ENCODE data around the gene GBP1.
"Not testable (repeated sequence)": the region's sequence is repeated elsewhere in the genome, so short reads cannot be mapped to it uniquely, and the experiment has no call there.

The GBP1 gene

DNA sequence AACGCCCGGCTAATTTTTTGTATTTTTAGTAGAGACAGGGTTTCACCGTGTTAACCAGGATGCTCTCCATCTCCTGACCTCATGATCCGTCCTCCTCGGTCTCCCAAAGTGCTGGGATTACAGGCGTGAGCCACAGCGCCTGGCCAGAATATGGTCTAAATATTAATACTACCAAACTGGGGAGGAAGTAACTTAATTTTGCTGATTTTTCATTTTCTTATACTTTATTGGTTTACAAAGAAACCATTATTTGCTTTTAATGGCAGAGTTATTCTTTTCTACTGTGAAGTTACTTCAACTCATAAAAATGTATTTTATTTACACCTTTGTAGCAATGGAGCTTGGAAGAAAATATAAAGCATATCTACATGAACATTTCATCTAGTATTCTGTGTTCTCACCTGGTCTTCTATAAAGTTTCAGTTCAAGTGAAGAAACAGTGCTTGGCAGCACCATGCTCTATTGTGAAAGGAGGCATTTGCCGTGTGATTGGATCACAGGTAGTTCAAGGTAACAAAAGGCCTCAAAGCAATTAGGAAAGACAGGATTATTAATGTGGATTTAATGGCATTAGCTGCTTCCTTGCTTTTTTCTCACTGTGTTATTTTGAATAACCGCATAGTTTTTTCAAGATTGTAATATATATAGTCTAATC, 13.6 kb downstream of the GBP1 start:
- no peak for DNase-seq

DNA sequence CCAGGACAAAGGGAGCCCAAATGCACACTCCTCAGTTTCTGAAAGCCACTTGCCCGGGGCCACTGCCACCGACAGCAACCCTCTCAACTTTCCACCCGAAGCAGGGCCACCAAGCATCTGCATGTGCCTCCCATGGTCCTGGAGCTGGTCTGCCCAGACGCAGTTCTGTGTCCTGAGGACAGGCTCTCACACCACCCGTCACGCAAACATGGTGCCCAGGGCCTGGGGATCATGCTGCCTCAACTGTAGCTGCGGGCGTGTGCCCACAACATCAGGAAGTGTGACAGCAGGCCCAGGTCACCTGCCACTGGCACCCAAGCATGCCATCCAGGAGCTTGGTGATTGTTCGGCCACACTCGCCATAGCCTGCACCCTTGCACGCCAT, 14.4 kb downstream of the GBP1 start:
- no peak for DNase-seq

- not testable (repeated sequence) for DNase-seq
Measured at GRCh38 chr1:89049901-89050648, 14.9 kb downstream of the GBP1 start.

GRCh38 chr1:89049187-89049586, 15.8 kb downstream of the GBP1 start:
- not testable (repeated sequence) for DNase-seq

DNA sequence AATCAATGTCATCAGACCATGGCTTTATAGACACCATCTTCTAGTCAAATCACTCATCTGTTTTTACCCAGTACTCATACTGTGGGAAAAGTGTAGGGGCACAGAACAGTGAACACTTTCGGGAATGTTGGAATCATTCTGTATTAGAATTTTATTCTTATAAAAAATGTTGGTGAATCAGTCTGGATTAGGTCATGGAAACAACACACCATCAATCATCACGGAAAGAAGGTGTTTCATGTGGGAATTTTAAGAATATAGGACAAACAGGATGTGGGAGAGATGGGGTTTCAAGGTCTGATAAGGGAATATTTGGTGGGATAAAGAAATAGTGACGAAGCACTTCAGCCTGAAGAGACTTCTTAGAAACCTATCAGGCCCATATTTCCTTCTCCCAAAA, 17.3 kb downstream of the GBP1 start:
- DNase-seq = no peak

DNA sequence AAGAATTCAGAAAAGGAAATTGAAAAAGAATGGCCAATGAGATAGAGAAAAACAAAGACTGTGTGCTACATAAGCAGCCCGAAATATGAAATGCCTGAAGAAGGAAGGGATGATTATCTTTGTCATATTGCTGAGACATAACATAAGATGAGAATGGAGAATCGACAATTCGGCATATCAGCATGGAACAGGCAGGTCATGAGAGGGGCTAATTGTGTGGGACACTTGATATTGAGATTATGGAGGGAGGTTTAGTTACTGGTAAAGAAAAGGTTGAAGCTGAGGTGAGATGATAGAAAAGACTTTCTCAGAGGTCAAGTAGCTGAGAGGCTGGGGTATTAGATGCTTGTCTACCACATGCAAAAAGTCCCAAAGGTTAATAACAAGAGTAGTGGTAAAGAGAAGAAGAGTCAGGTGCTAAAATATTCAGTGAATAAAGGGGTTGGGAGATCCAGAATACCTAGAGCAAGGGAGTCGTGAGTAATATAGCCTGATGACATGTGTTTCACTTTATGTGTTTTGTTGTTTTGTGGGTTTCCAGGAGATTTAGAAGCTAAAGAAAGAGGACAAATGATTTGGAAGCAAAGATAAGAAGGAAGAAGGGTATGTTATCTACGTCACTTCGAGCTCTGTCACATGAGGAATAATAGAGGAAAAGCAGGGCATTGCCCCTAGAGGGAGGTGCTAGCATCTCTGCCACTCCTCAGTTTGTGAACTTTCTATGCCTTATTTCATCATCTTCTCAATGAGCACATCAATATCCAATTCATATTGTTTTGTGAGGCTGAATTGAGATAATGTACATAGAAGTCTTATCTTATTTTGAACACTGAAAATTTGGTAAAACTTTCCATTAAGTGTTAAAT, 18.5 kb downstream of the GBP1 start:
- DNase-seq = not testable (repeated sequence)

GRCh38 chr1:89044970-89045721, 19.9 kb downstream of the GBP1 start:
- DNase-seq = no peak

- no peak for DNase-seq
Measured at GRCh38 chr1:89043940-89044339, 21.1 kb downstream of the GBP1 start.

GRCh38 chr1:89042491-89042890, 22.5 kb downstream of the GBP1 start:
- DNase-seq = no peak

DNA sequence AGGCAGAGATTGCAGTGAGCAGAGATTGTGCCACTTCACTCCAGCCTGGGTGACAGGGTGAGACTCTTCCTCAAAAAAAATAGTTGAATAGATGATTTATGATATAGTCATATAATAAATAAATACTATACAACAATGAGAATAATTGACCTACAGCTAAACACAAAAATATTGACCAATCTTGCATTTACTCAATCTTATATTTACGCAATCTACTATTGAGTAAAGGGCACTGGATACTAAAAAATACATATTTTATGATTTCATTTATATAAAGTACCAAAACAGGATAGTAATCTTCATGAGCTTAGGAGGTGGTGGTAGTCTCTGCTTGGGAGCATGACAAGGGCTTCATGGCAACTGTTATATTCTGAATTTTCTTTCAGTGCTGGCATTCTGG, 23.3 kb downstream of the GBP1 start:
- no peak for DNase-seq

DNA sequence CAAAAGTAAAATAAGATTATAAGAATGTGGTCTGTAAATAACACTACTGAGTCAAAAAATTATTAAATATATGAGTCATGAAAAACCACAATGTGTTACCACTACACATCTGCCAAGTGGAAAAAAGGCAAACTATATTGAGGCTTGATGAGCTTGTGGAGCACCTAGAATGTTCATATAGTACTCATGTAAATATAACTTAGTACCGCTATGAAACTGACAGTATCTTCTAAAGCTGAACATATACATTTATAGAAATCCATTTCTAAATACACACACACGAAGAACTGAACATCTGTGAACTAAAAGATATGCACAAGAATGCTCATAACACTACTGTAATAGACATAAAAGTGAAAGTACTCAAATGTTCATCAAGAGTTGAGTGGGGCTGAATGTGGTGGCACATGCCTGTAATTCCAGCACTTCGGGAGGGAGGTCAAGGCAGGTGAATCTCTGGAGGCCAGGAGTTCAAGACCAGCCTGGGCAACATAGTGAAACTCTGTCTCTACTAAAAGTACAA, 23.8 kb downstream of the GBP1 start:
- peak; percentile 54 for DNase-seq

GRCh38 chr1:89040315-89040626, 24.7 kb downstream of the GBP1 start:
- DNase-seq = no peak

DNA sequence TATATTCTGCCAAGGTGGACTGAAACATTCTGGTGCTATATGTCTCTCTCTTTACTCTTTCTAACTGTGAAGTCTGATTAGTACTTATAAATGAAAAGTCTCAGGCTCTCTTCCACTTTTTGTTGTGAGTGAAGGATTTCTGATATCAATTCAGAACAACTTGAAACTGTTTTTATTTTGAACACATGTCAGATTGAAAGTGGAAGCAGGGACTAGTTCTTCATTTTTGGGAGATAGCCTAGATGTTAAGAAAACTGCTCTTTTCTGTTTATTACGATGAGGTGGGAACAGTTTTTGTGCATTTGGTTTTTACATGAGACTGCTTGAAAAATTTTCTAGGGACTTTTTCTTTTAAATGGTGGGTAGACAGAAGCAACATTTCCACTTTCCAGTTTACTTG, 27.8 kb downstream of the GBP1 start:
- no peak for DNase-seq

DNA sequence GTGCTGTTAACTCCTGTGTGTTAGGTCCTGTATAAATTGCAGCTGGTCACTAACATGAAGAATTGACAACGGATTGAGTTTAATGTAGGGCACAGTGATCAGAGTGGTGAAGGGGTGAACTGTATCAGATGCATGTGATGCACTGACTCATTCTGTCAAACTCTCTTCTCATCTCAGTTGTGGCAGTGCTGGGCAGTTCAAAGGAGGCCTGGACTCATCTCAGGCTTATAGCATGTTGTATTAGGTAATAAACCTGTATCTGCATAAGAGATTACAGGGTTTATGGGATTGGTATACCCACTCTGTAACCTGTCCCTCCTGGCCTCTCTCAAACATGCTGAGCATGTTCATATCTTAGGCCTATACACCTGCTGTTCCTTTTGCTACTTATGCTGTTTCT, 29.9 kb downstream of the GBP1 start:
- DNase-seq = no peak

GRCh38 chr1:89034004-89034403, 31.0 kb downstream of the GBP1 start:
- not testable (repeated sequence) for DNase-seq

DNA sequence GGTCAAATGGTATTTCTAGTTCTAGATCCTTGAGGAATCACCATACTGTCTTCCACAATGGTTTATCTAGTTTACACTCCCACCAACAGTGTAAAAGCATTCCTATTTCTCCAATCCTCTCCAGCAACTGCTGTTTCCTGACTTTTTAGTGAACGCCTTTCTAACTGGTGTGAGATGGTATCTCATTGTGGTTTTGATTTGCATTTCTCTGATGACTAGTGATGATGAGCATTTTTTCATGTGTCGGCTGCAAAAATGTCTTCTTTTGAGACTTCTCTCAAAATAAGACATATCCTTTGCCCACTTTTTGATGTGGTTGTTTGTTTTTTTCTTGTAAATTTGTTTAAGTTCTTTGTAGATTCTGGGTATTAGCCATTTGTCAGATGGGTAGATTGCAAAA, 36.0 kb downstream of the GBP1 start:
- DNase-seq = not testable (repeated sequence)

- no peak for DNase-seq
Measured at GRCh38 chr1:89025928-89026327, 39.1 kb downstream of the GBP1 start.

DNA sequence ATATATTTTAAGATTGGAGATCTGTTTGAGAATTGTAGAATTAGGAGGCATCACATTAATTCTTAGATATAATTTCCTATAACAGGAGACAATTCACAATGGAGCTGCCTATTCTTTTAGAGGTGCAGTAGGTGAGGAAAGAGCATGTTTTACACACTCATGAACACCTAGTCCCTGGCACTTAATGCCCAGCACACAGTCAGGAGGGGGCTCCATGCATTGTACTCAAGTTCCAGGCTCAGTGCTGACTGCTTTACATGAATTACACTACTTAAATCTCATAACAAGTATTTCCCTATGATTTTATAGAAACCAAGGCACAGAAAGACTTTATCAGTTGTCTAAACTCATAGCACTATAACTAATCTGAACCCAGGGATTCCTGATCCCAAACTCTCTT, 42.0 kb downstream of the GBP1 start:
- no peak for DNase-seq

- DNase-seq = no peak
Measured at GRCh38 chr1:89022167-89022959, 42.6 kb downstream of the GBP1 start, which contains the start of gene GBP3. Gene GBP3, minus strand, starts transcription at chr1:89022866. Its CDS starts 2,145 bp downstream, at chr1:89020721.

DNA sequence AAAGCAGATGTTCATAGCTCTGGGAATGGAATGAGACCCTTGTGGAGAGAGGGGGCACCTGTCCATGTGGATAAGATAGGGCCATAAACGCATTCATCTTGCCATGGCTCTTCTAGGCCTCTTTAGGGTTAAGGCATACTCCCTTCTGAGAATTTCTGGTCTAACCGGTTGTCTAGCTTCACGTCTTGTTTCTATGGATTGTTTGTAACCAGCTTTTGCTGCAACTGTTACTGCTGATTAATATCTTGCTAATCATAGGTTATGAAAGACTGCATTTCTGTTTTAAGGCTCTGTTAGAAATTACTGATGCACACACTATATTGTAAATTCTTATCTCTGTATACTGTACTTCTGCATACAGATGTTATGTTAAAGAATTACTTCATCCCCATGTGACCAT, 46.7 kb downstream of the GBP1 start:
- DNase-seq = not testable (repeated sequence)

DNA sequence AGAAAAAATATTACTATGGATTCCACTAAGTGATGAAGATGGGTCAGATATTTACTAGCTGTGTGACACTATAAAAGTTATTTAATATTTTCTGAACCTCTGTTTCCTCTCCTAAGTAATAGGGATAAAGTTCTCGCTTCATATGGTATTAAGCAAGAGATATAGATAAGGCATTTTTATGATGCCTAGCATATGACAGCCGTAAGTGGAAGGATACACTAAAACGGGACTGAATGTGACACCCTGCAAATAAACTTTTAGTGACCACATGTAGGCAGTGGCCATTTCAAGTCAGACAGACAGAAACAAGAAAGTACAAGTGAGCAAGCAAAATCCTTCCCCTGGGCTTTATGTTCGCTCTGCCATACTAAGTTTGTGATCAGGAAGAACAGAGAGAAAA, 56.5 kb downstream of the GBP1 start:
- no peak for DNase-seq

Data from stimulated activated CD8-positive, alpha-beta memory T cell treated with anti-CD3 and anti-CD28 coated beads, Interleukin-4, amount 100 ng/mL, for 48 hours (primary cell).